OCI-LY7 (cell line): ENCODE results near the gene PARVB. TPM values are rescaled to one million over a fixed set of nuclear protein-coding genes. Genes with fewer than 3 reads are reported as not detected.

Experiments
- BruUV-seq: library from RNA; stranded (reverse); fragments of 400-500 nt; replicated peaks from 2 replicates; lab custom pipeline; 2021; lab: Mats Ljungman, UMichigan
- CTCF ChIA-PET: fragments of 300-600 bp; sonication (Branson Sonifier 250); formaldehyde crosslinking; loops from one replicate; lab custom pipeline; 2022; ENCODE audit warnings: antibody characterized with exemption; ENCODE audit not compliant: unreplicated experiment; lab: Charles Lee
- POLR2A ChIA-PET: fragments of 300-600 bp; sonication (Branson Sonifier 250); formaldehyde crosslinking; loops from one replicate; lab custom pipeline; 2022; ENCODE audit warnings: antibody characterized with exemption; lab: Charles Lee
- DNase-seq: peaks from one replicate; pipeline ENCODE4 v3.0.0-alpha.2; 2015; ENCODE audit warnings: low spot score
- H2AFZ ChIP-seq: fragments of 200-600 bp; sonication (generic), shearing (Covaris generic); 2 replicates; pipeline ENCODE4 v1.6.1; 2014; ENCODE audit warnings: mild to moderate bottlenecking, antibody characterized with exemption, low read length, moderate library complexity
- H3K27ac ChIP-seq: fragments of 200-600 bp; sonication (generic); 2 replicates; pipeline ENCODE4 v1.5.1; 2014; ENCODE audit warnings: mixed run types, low read depth, mild to moderate bottlenecking, moderate library complexity, low read length, inconsistent platforms; ENCODE audit not compliant: poor library complexity, severe bottlenecking
- H3K36me3 ChIP-seq: fragments of 200-600 bp; sonication (generic); 2 replicates; pipeline ENCODE4 v1.6.1; 2014; ENCODE audit warnings: mild to moderate bottlenecking, antibody characterized with exemption, low read length, moderate library complexity, mixed read lengths; ENCODE audit not compliant: insufficient read depth
- H3K4me1 ChIP-seq: fragments of 200-600 bp; sonication (generic); 2 replicates; pipeline ENCODE4 v1.5.1; 2014; ENCODE audit warnings: mild to moderate bottlenecking, low read length; ENCODE audit not compliant: insufficient read depth, poor library complexity, severe bottlenecking
- H3K4me2 ChIP-seq: fragments of 200-600 bp; sonication (generic); 2 replicates; pipeline ENCODE4 v1.6.1; 2014; ENCODE audit warnings: mild to moderate bottlenecking, low read length
- H3K4me3 ChIP-seq: fragments of 200-600 bp; sonication (generic); 2 replicates; pipeline ENCODE4 v1.5.1; 2014; ENCODE audit warnings: mild to moderate bottlenecking, low read depth, low read length; ENCODE audit not compliant: poor library complexity, severe bottlenecking
- H3K79me2 ChIP-seq: fragments of 200-600 bp; sonication (generic); 2 replicates; pipeline ENCODE4 v1.6.1; 2016; ENCODE audit warnings: low read depth, mild to moderate bottlenecking, low read length, moderate library complexity, mixed read lengths; ENCODE audit not compliant: insufficient read depth
- H3K9me2 ChIP-seq: fragments of 200-600 bp; sonication (generic); 2 replicates; pipeline ENCODE4 v1.6.1; 2016; ENCODE audit warnings: mild to moderate bottlenecking, low read length, mixed read lengths; ENCODE audit not compliant: insufficient read depth
- H3K9me3 ChIP-seq: fragments of 200-600 bp; sonication (generic); 2 replicates; pipeline ENCODE4 v1.6.1; 2014; ENCODE audit warnings: mild to moderate bottlenecking, mixed run types, low read length, mixed read lengths
- H4K20me1 ChIP-seq: fragments of 200-600 bp; sonication (generic); 2 replicates; pipeline ENCODE4 v1.6.1; 2014; ENCODE audit warnings: mild to moderate bottlenecking, antibody characterized with exemption, low read length, moderate library complexity, mixed read lengths; ENCODE audit not compliant: insufficient read depth
- CTCF ChIP-seq: fragments of 200-600 bp; sonication (generic); conservative IDR thresholded peaks from 2 replicates; pipeline ENCODE4 v1.5.1; 2014; ENCODE audit warnings: mild to moderate bottlenecking, antibody characterized with exemption, low read length, moderate library complexity, mixed read lengths
- EZH2phosphoT487 ChIP-seq: fragments of 200-600 bp; sonication (generic); IDR thresholded peaks from 2 replicates; pipeline ENCODE4 v1.6.1; 2018; ENCODE audit warnings: low read depth, borderline replicate concordance, mild to moderate bottlenecking, mixed run types, antibody characterized with exemption, low read length, moderate library complexity, mixed read lengths
- intact Hi-C: fragments of 100-400 bp; cut with micrococcal nuclease; formaldehyde crosslinking; loops from one replicate; pipeline ENCODE4 v1.10.0; 2022; ENCODE audit not compliant: unreplicated experiment
- total RNA-seq, 2 experiments: library from RNA; depleted of rRNA in 1 of 2; stranded (reverse); fragments of >200 nt in 1 of 2; shearing (Covaris generic) in 1 of 2; gene quantifications; 2 replicates each; pipeline ENCODE4 v1.2.3, GENCODE V29; 2014 to 2022

PARVB gene
- total RNA-seq, 2 experiments from 2014 or later, result 0.34 TPM; not detected in 1

- no TSS peak for BruUV-seq
Observed at GRCh38 chr22:44206696-44207095, 182.6 kb downstream of the PARVB start.

GRCh38 chr22:44207173-44207980 lies 183.3 kb downstream of the PARVB start:
- Histone ChIP-seq H3K27ac (no peak overlapping the region), H4K20me1 (no peaks in the 10 kb centered on the region), H3K4me2 (no peak overlapping the region), H3K9me2 (no peaks in the 10 kb centered on the region), H3K79me2 (no peaks in the 10 kb centered on the region), H3K4me3 (no peak overlapping the region), H3K9me3 (no peaks in the 10 kb centered on the region), H3K4me1 (peaks cover 17% of the 10 kb centered on the region), H3K36me3 (no peaks in the 10 kb centered on the region), H2AFZ (no peak overlapping the region)
- ChIA-PET CTCF (no interaction called here), POLR2A (no interaction called here)
- intact Hi-C loops, result no loop called here
- TF ChIP-seq EZH2phosphoT487, result no peak
- TF ChIP-seq CTCF, result no peak
- DNase-seq, result no peak
- no TSS peak for BruUV-seq

More at GRCh38 chr22:44206696-44207095, 182.6 kb downstream of the PARVB start:
- TF ChIP-seq EZH2phosphoT487, result no peak
- no peak for TF ChIP-seq CTCF
- no peak for DNase-seq
- no peak overlapping the region for H3K4me2 ChIP-seq
- ChIA-PET CTCF (no interaction called here), POLR2A (no interaction called here)
- no peaks in the 10 kb centered on the region for H3K9me2 ChIP-seq
- H3K9me3 ChIP-seq, result no peaks in the 10 kb centered on the region
- no peak overlapping the region for H2AFZ ChIP-seq
- intact Hi-C loops, result no loop called here
- H3K36me3 ChIP-seq, result no peaks in the 10 kb centered on the region
- H3K79me2 ChIP-seq, result no peaks in the 10 kb centered on the region
- H3K4me3 ChIP-seq, result no peak overlapping the region
- H3K27ac ChIP-seq, result no peak overlapping the region
- H3K4me1 ChIP-seq, result peaks cover 17% of the 10 kb centered on the region
- no peaks in the 10 kb centered on the region for H4K20me1 ChIP-seq

GRCh38 chr22:44207981-44208317 lies 183.8 kb downstream of the PARVB start:
- POLR2A ChIA-PET, result no interaction called here
- no peaks in the 10 kb centered on the region for H3K9me3 ChIP-seq

More at GRCh38 chr22:44207981-44208317, 183.8 kb downstream of the PARVB start:
- H3K36me3 ChIP-seq, result no peaks in the 10 kb centered on the region
- no peaks in the 10 kb centered on the region for H3K79me2 ChIP-seq
- no peak for TF ChIP-seq CTCF
- TF ChIP-seq EZH2phosphoT487, result no peak
- no peak overlapping the region for H3K4me3 ChIP-seq
- no peaks in the 10 kb centered on the region for H3K9me2 ChIP-seq
- H3K4me1 ChIP-seq, result peaks cover 17% of the 10 kb centered on the region
- CTCF ChIA-PET, result no interaction called here
- H3K4me2 ChIP-seq, result no peak overlapping the region
- BruUV-seq, result no TSS peak
- H4K20me1 ChIP-seq, result no peaks in the 10 kb centered on the region
- intact Hi-C loops, result no loop called here
- no peak overlapping the region for H2AFZ ChIP-seq
- DNase-seq, result no peak
- H3K27ac ChIP-seq, result no peak overlapping the region
